HG02870 (cell line): Measurements from ENCODE around the gene XYLT1.
"Not testable (repeated sequence)": the region's sequence is repeated elsewhere in the genome, so short reads cannot be mapped to it uniquely, and the experiment has no call there.

Experiments used
- ATAC-seq: cut with Tn5 transposase; IDR thresholded peaks from one replicate; pipeline ENCODE4 v1.9.1; 2021; ENCODE audit warnings: mild to moderate bottlenecking, moderate library complexity; ENCODE audit not compliant: unreplicated experiment

The XYLT1 gene

DNA sequence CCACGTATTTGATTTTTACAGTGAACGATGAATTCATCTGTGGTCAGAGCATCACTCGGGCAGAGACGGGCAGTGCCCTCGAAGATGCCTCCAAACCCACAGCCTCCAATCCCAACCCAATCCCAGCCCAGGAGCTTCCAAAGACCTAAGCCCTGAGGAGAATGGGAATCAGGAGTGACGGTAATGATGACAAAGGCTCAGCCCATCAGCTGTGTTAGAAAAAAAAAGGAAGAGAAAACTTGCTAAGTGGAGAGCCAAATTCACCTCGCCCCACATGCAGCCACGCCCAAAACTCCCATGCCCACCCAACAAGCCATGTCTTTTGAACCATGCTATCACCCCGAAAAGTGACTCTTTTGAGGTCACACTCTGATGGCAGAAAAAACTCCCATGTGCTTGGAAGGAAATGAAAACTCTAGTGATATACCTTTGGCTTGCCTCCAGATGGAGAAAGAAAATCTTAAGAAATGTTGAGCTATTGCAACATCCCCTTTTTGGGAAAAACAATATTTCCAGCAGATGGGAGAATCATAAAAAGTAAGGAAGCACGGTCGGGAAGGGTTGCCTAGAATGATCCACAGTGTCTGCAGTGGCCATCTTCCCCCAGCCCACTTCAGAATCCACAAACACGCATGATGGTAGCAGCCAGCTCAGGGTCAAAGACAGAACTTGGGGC, 37.7 kb downstream of the XYLT1 start:
- no peak for ATAC-seq

DNA sequence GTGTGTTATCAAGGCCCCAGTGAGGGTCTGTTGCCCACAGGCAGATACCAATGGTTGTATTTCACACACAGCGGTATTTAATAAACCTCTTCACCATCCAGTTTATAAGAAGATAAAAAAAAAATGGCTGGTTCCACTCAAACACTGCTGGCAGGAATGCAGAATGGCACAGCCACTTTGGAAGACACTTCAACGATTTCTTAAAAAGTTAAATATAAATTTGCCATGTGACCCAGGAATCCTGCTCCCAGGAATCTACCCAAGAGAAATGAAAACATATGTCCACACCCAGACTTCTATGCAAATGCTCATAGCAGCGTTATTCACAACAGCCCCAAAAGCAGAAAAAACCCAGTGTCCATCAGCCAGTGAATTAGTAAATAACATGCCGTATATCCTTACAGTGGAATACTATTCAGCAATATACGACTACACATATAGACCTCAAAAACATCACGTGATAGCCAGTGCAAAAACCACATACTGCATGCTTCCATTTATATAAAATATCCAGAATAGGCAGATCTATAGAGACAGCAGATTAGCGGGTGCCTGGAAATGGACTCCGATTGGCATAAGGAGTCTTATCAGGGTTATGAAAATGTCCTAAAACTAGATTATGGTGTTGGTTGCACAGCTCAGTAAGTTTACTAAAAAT, 38.7 kb downstream of the XYLT1 start:
- no peak for ATAC-seq

GRCh38 chr16:17431012-17431411, 39.7 kb downstream of the XYLT1 start:
- no peak for ATAC-seq

DNA sequence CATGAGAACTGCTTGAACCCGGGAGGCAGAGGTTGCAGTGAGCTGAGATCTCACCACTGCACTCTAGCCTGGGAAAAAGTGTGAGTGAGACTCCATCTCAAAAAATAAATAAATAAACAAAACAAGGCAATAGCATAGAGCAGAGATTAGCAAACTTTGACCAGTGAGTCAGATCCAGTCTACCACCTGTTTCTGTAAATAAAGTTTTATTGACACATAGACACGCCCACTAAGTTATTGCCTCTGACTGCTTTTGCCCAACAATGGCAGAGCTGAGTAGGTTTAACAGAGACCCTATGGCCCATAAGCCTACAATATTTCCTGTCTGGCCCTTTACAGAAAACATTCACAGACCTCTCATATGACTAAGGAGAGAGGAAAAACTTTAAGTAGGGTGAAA, 44.3 kb downstream of the XYLT1 start:
- no peak for ATAC-seq

GRCh38 chr16:17424771-17425170, 46.0 kb downstream of the XYLT1 start:
- no peak for ATAC-seq

- ATAC-seq = no peak
Observed at GRCh38 chr16:17423221-17423620, 47.5 kb downstream of the XYLT1 start.

- ATAC-seq = no peak
Observed at GRCh38 chr16:17420816-17421215, 49.9 kb downstream of the XYLT1 start.

DNA sequence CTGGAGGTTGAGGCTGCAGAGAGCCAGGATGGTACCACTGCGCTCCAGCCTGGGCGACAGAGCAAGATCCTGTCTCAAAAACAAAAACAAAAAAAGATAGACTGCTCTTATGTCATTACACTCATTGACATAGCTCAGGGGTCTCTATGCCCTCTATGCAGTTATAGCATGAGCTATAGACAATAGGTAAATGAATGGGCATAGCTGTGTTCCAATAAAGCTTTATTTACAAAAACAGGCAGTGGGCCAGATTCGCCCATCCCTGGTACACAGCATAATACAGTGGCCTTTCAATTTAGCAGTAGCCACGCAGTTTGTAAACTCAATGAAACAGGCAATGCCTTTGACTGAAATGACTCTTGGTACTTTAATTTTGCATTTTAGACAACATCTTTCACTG, 51.5 kb downstream of the XYLT1 start:
- ATAC-seq = no peak

GRCh38 chr16:17417740-17418139, 53.0 kb downstream of the XYLT1 start:
- no peak for ATAC-seq

GRCh38 chr16:17416461-17417311, 54.1 kb downstream of the XYLT1 start:
- ATAC-seq = peak; percentile 87

DNA sequence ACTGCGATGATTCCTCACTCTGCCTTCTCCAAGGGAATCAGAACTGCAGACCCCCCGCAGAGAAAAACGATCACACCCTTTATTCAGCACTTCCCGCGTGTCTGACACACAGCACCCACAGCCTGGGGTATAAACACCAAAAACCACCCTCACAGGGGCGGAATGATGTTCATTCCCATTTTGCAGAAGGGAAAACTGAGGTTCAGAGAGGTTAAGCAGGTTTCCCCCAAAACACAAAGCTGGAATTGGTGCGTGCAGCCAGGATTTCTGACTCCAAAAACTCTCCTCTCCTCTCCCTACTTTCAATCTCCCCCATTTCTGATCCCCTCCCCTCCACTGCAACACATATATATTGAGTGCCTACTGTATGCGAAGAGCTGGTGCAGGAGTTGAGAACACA, 55.8 kb downstream of the XYLT1 start:
- no peak for ATAC-seq

GRCh38 chr16:17414421-17414820, 56.3 kb downstream of the XYLT1 start:
- ATAC-seq = no peak

- no peak for ATAC-seq
Observed at GRCh38 chr16:17413508-17413907, 57.3 kb downstream of the XYLT1 start.

GRCh38 chr16:17412791-17413190, 58.0 kb downstream of the XYLT1 start:
- no peak for ATAC-seq

GRCh38 chr16:17412221-17412620, 58.5 kb downstream of the XYLT1 start:
- no peak for ATAC-seq

GRCh38 chr16:17411263-17411662, 59.5 kb downstream of the XYLT1 start:
- no peak for ATAC-seq

DNA sequence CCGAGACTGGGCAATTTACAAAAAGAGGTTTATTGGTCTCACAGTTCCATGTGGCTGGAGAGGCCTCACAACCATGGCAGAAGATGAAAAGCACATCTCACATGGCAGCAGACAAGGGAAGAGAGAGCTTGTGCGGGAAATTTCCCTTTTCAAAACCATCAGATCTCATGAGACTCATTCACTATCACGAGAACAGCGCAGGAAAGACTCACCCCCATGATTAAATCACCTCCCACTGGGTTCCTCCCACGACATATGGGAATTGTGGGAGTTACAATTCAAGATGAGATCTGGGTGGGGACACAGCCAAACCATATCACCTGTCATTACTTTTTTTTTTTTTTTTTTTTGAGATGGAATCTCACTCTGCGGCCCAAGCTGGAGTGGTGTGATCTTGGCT, 60.4 kb downstream of the XYLT1 start:
- not testable (repeated sequence) for ATAC-seq

- no peak for ATAC-seq
Observed at GRCh38 chr16:17409894-17410293, 60.9 kb downstream of the XYLT1 start.

DNA sequence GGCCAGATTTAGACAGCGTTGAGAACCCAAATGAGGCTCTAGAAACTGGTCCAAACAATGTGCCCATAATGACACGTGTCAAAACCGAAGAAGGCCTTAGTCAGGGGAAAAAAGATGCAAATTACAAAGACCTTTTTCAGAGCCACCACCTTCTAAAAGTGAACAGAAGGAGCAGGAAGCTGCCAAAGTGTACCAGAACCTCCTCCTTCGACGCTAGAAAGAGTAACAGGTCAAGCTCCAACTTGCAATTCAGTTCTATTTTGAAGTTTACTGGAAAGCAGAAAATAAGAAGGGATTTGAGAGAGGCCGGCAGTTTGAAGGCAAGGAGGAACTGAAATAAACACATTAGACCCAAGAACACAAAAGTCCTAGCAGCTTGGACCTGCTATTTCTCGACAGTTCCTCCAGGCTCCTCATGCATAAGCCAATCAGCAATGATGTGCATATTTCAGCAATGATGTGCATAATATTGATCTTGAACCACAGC, 61.8 kb downstream of the XYLT1 start:
- peak; percentile 75 for ATAC-seq

DNA sequence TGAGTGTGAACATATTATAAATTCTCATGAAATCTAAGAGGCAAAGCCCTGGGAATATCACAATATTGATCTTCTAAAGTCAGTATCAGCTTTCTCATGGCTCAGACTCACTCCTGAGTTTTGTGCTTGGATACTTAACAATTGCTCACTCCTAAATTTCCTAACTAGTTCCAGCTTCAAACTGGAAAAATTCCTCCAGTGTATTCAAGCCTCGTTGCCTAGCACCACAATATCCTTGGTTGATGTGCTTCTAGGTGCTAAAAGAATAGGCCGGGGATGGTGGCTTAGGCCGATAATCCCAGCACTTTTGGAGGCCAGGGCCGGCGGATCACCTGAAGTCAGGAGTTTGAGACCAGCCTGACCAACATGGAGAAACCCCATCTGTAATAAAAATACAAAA, 62.5 kb downstream of the XYLT1 start:
- no peak for ATAC-seq

- no peak for ATAC-seq
Observed at GRCh38 chr16:17407321-17407720, 63.4 kb downstream of the XYLT1 start.
